H1 (cell line): ENCODE results near the gene NPY5R.

ENCODE experiments used
- CREB1 ChIP-seq: IDR thresholded peaks from 2 replicates; pipeline ENCODE4 v1.6.1; 2012; ENCODE audit warnings: inconsistent platforms
- CTCF ChIP-seq, 3 experiments: IDR thresholded peaks; 1 replicate in 2 of 3; 2 replicates in 1 of 3; pipeline versions ENCODE4 v1.5.1 to v1.6.1; 2011; ENCODE audit warnings: low read length in 3 of 3, mild to moderate bottlenecking in 3 of 3, inconsistent platforms in 2 of 3, low read depth in 1 of 3, moderate library complexity in 1 of 3; ENCODE audit not compliant: insufficient read depth in 1 of 3; ENCODE audit errors: control extremely low read depth in 1 of 3
- EGR1 ChIP-seq: IDR thresholded peaks from 2 replicates; pipeline ENCODE4 v1.6.1; 2011; ENCODE audit warnings: low read depth, low read length, borderline replicate concordance
- EP300 ChIP-seq, 2 experiments: IDR thresholded peaks; 1 replicate in 1 of 2; 2 replicates in 1 of 2; pipeline ENCODE4 v1.6.1; 2011 to 2012; ENCODE audit warnings: low read depth in 2 of 2, low read length in 2 of 2, mild to moderate bottlenecking in 2 of 2, borderline replicate concordance in 1 of 2, inconsistent platforms in 1 of 2, moderate library complexity in 1 of 2
- GABPA ChIP-seq: IDR thresholded peaks from 2 replicates; pipeline ENCODE4 v1.6.1; 2011; ENCODE audit warnings: mild to moderate bottlenecking, low read length, moderate library complexity, borderline replicate concordance; ENCODE audit not compliant: insufficient read depth
- POLR2A ChIP-seq, 2 experiments: IDR thresholded peaks; 1 replicate in 1 of 2; 2 replicates in 1 of 2; pipeline ENCODE4 v1.6.1; 2011; ENCODE audit warnings: low read depth in 2 of 2, low read length in 2 of 2, mild to moderate bottlenecking in 2 of 2; ENCODE audit errors: control extremely low read depth in 1 of 2
- RAD21 ChIP-seq, 2 experiments: IDR thresholded peaks in 1 of 2; conservative IDR thresholded peaks in 1 of 2; 2 replicates each; pipeline ENCODE4 v1.6.1; 2011; ENCODE audit warnings: low read depth in 2 of 2, low read length in 2 of 2, improper control_type of control experiment in 1 of 2, inconsistent platforms in 1 of 2, mild to moderate bottlenecking in 1 of 2, moderate library complexity in 1 of 2
- SP1 ChIP-seq: IDR thresholded peaks from 2 replicates; pipeline ENCODE4 v1.6.1; 2011; ENCODE audit warnings: low read depth, low read length
- USF2 ChIP-seq: IDR thresholded peaks from 2 replicates; pipeline ENCODE4 v1.6.1; 2011; ENCODE audit warnings: low read length, improper control_type of control experiment
- YY1 ChIP-seq: IDR thresholded peaks from 2 replicates; pipeline ENCODE4 v1.6.1; 2011; ENCODE audit warnings: low read depth, mild to moderate bottlenecking, low read length
- ZNF274 ChIP-seq: IDR thresholded peaks from 2 replicates; pipeline ENCODE4 v1.7.0; 2012; ENCODE audit warnings: low read length, borderline replicate concordance; ENCODE audit errors: extremely low read depth

- TF ChIP-seq EP300 (IDR thresholded peaks at IDR 0.05; ENCODE audit: borderline replicate concordance in 1 of 2, low read depth in 2 of 2, low read length in 2 of 2), result no peak
- no peak for TF ChIP-seq CTCF (IDR thresholded peaks at IDR 0.05; ENCODE audit: control extremely low read depth in 1 of 3, insufficient read depth in 1 of 3, low read depth in 1 of 3, low read length in 3 of 3)
- TF ChIP-seq POLR2A (IDR thresholded peaks at IDR 0.05; ENCODE audit: control extremely low read depth in 1 of 2, low read depth in 2 of 2, low read length in 2 of 2), result no peak
- TF ChIP-seq SP1, result no peak
- no peak for TF ChIP-seq YY1
- no peak for TF ChIP-seq USF2
- no peak for TF ChIP-seq ZNF274
- no peak for TF ChIP-seq CREB1
- no peak for TF ChIP-seq RAD21 (IDR thresholded peaks at IDR 0.05 in 1 of 2, conservative IDR thresholded peaks at IDR 0.05 in 1 of 2; ENCODE audit: low read depth in 2 of 2, low read length in 2 of 2)
- no peak for TF ChIP-seq EGR1
- TF ChIP-seq GABPA, result no peak
Measured at GRCh38 chr4:163380703-163381102, 37.0 kb downstream of the NPY5R start.
